HepG2 (cell line): ENCODE data around the gene R3HCC1L. TPM values are rescaled to one million over a fixed set of nuclear protein-coding genes. Genes with fewer than 3 reads are reported as not detected.
A peak's percentile ranks its signal among the peaks of the same experiment; 100 is the strongest.

Experiments used
- AGO2 ChIP-seq: fragments of 200-400 bp; formaldehyde crosslinking; optimal IDR thresholded peaks from 2 replicates; pipeline ENCODE3; 2017; ENCODE audit warnings: mild to moderate bottlenecking, low read depth, low read length, moderate library complexity
- BRD4 ChIP-seq: sonication (generic); formaldehyde crosslinking; IDR thresholded peaks from 2 replicates; pipeline ENCODE4 v1.4.0; 2020; ENCODE audit warnings: missing genetic modification reagents
- DPF2 ChIP-seq: sonication (generic); formaldehyde crosslinking; IDR thresholded peaks from 2 replicates; pipeline ENCODE4 v1.4.0; 2020; ENCODE audit warnings: mild to moderate bottlenecking, low read depth, missing genetic modification reagents, borderline replicate concordance
- GABPA ChIP-seq, 2 experiments: IDR thresholded peaks; 2 replicates each; pipeline ENCODE4 v1.6.1; 2011 to 2016; ENCODE audit warnings: low read depth in 2 of 2, low read length in 1 of 2, missing biosample characterization in 1 of 2, missing genetic modification characterization in 1 of 2
- HNF4G ChIP-seq, 2 experiments: sonication (generic) in 1 of 2; formaldehyde crosslinking in 1 of 2; IDR thresholded peaks; 2 replicates each; pipeline versions ENCODE4 v1.4.0 to v1.6.1; 2011 to 2020; ENCODE audit warnings: borderline replicate concordance in 2 of 2, low read depth in 2 of 2, mild to moderate bottlenecking in 2 of 2, low read length in 1 of 2, missing genetic modification reagents in 1 of 2, moderate library complexity in 1 of 2
- KDM6A ChIP-seq: IDR thresholded peaks from 2 replicates; pipeline ENCODE4 v1.6.1; 2016; ENCODE audit warnings: low read depth
- MBNL3 ChIP-seq: fragments of 250-450 bp; sonication (Bioruptor Pico); conservative IDR thresholded peaks from 2 replicates; pipeline ENCODE4 v1.8.0; 2022; ENCODE audit warnings: mild to moderate bottlenecking, inconsistent platforms
- NFYB ChIP-seq: sonication (generic); formaldehyde crosslinking; IDR thresholded peaks from 2 replicates; pipeline ENCODE4 v1.4.0; 2020; ENCODE audit warnings: missing genetic modification reagents
- NR2F1 ChIP-seq, 2 experiments: fragments of 450-650 bp in 1 of 2; formaldehyde crosslinking in 1 of 2; IDR thresholded peaks; 2 replicates each; pipeline versions ENCODE4 v1.5.0 to v1.6.1; 2016 to 2020; ENCODE audit warnings: mild to moderate bottlenecking in 1 of 2, missing compliant biosample characterization in 1 of 2, missing genetic modification reagents in 1 of 2, moderate library complexity in 1 of 2
- SIN3A ChIP-seq: IDR thresholded peaks from 2 replicates; pipeline ENCODE4 v1.6.1; 2011; ENCODE audit warnings: low read depth, mild to moderate bottlenecking, control low read depth, low read length, borderline replicate concordance
- UBTF ChIP-seq: sonication (generic); formaldehyde crosslinking; IDR thresholded peaks from 2 replicates; pipeline ENCODE4 v1.4.0; 2020; ENCODE audit warnings: mild to moderate bottlenecking, missing genetic modification reagents
- ZBTB44 ChIP-seq: sonication (generic); formaldehyde crosslinking; IDR thresholded peaks from 2 replicates; pipeline ENCODE4 v1.4.0; 2020; ENCODE audit warnings: missing genetic modification reagents
- ZNF17 ChIP-seq: sonication (generic); formaldehyde crosslinking; IDR thresholded peaks from 2 replicates; pipeline ENCODE4 v1.5.0; 2020; ENCODE audit warnings: mild to moderate bottlenecking, missing genetic modification reagents
- ZNF382 ChIP-seq: sonication (generic); formaldehyde crosslinking; IDR thresholded peaks from 2 replicates; pipeline ENCODE4 v1.5.0; 2020; ENCODE audit warnings: missing genetic modification reagents, mild to moderate bottlenecking, borderline replicate concordance
- ZNF639 ChIP-seq: conservative IDR thresholded peaks from 2 replicates; pipeline ENCODE4 v1.6.1; 2018; ENCODE audit warnings: missing genetic modification reagents
- ZNF720 ChIP-seq: sonication (generic); formaldehyde crosslinking; IDR thresholded peaks from 2 replicates; pipeline ENCODE4 v1.4.0; 2020; ENCODE audit warnings: missing genetic modification reagents
- ZNF790 ChIP-seq: sonication (generic); formaldehyde crosslinking; IDR thresholded peaks from 2 replicates; pipeline ENCODE4 v1.8.0; 2022; ENCODE audit warnings: missing genetic modification reagents, mild to moderate bottlenecking, borderline replicate concordance
- polyA plus RNA-seq, 8 experiments: library from polyadenylated mRNA; depleted of rRNA in 3 of 8; stranded (reverse) in 7 of 8; unstranded in 1 of 8; fragments of >200 nt; fragmentation: Illumina TruSeq in 4 of 8; extraction: Trizol in 4 of 8; gene quantifications; 2 replicates each; pipeline versions ENCODE4 v1.2.1 to v1.2.3, GENCODE V29; 2011 to 2016; ENCODE audit warnings: low read depth in 4 of 8, missing spikeins in 1 of 8, mixed read lengths in 1 of 8; ENCODE audit not compliant: insufficient read depth in 1 of 8
- total RNA-seq, 5 experiments: library from RNA; depleted of rRNA; stranded (reverse); fragments of >200 nt; fragmentation: Illumina TruSeq; extraction: Trizol; gene quantifications; 2 replicates each; pipeline ENCODE4 v1.2.3, GENCODE V29; 2016; ENCODE audit warnings: low read depth in 1 of 5
- TF ChIP-seq, protein P1 (sequence below): sonication (generic); formaldehyde crosslinking; conservative IDR thresholded peaks from 2 replicates; pipeline ENCODE4 v1.5.0; 2020; ENCODE audit warnings: missing genetic modification reagents
- TF ChIP-seq, protein P2 (sequence below): sonication (generic); formaldehyde crosslinking; IDR thresholded peaks from 2 replicates; pipeline ENCODE4 v1.5.1; 2020; ENCODE audit warnings: missing genetic modification reagents, mild to moderate bottlenecking, borderline replicate concordance

The R3HCC1L gene
- total and polyA plus RNA-seq, 2 of the 13 experiments (the other 11 are each of a cell fraction or from before 2014, with no cell fraction given): 6.5 to 12.2 TPM

DNA sequence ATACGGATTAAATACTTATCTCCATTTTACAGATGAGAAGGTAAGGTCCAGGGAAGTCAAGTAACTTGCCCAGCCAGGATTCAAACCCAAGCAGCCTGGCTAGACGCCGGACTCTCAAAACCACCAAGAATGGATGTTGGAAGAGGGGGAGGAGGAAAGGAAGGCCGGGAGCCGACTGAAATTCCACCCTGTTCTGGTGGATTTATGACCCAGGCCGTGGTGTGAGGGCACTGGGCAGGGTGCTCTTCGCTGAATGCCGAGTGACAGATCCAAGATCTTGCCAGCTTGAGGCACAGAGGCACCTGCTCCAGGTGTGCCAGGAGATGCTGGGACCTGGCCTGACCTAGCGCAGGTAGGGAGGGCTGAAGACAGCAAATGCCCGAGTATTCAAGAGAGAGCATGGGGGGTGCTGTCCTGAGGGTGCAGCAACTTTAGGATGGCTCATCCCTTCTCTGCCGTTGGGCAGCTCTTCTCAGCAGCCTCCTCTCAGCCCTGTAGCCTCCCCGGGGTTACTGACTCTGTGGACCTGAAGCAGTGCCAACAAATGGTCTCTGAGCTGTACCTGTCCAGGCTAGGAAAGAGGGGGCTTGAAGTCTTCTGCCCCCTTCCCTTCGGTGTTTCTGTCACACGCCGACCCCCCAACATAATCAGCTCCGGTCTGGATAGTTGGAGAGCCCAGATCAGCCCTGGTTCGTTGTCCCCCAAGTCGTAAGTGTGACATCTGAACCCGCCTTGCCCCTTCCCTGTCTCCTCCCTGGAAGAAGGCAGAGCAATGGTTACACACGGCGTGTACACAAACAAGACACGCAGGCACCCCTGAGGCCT lies 132.8 kb downstream of the R3HCC1L start (continued):
- TF ChIP-seq SIN3A: no peak
- no peak for TF ChIP-seq UBTF
- TF ChIP-seq KDM6A (CRISPR knock-in tag): no peak
- TF ChIP-seq NFYB (CRISPR knock-in tag): no peak
- no peak for TF ChIP-seq BRD4 (CRISPR knock-in tag)
- TF ChIP-seq ZNF790 (CRISPR knock-in tag): no peak
- TF ChIP-seq AGO2: no peak
- TF ChIP-seq GABPA (IDR thresholded peaks at IDR 0.05; ENCODE audit: low read depth, low read length): no peak
- no peak for TF ChIP-seq GABPA (CRISPR knock-in tag; IDR thresholded peaks at IDR 0.05; ENCODE audit: low read depth)
- no peak for TF ChIP-seq ZNF17 (CRISPR knock-in tag)
- TF ChIP-seq ZNF639 (CRISPR knock-in tag): no peak
- TF ChIP-seq, protein P1, sequence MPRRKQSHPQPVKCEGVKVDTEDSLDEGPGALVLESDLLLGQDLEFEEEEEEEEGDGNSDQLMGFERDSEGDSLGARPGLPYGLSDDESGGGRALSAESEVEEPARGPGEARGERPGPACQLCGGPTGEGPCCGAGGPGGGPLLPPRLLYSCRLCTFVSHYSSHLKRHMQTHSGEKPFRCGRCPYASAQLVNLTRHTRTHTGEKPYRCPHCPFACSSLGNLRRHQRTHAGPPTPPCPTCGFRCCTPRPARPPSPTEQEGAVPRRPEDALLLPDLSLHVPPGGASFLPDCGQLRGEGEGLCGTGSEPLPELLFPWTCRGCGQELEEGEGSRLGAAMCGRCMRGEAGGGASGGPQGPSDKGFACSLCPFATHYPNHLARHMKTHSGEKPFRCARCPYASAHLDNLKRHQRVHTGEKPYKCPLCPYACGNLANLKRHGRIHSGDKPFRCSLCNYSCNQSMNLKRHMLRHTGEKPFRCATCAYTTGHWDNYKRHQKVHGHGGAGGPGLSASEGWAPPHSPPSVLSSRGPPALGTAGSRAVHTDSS (CRISPR knock-in tag): no peak
- TF ChIP-seq NR2F1 (CRISPR knock-in tag; IDR thresholded peaks at IDR 0.05): no peak
- no peak for TF ChIP-seq DPF2 (CRISPR knock-in tag)
- TF ChIP-seq HNF4G (IDR thresholded peaks at IDR 0.05; ENCODE audit: borderline replicate concordance, low read depth, low read length): no peak
- TF ChIP-seq HNF4G (CRISPR knock-in tag; IDR thresholded peaks at IDR 0.05; ENCODE audit: borderline replicate concordance, low read depth): no peak
- TF ChIP-seq ZNF720: no peak
- no peak for TF ChIP-seq MBNL3 (CRISPR knock-in tag)
- TF ChIP-seq, protein P2, sequence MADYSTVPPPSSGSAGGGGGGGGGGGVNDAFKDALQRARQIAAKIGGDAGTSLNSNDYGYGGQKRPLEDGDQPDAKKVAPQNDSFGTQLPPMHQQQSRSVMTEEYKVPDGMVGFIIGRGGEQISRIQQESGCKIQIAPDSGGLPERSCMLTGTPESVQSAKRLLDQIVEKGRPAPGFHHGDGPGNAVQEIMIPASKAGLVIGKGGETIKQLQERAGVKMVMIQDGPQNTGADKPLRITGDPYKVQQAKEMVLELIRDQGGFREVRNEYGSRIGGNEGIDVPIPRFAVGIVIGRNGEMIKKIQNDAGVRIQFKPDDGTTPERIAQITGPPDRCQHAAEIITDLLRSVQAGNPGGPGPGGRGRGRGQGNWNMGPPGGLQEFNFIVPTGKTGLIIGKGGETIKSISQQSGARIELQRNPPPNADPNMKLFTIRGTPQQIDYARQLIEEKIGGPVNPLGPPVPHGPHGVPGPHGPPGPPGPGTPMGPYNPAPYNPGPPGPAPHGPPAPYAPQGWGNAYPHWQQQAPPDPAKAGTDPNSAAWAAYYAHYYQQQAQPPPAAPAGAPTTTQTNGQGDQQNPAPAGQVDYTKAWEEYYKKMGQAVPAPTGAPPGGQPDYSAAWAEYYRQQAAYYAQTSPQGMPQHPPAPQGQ (CRISPR knock-in tag): 0 out of 2 replicates have a peak, but pooled peaks have one; percentile 72
- TF ChIP-seq ZBTB44 (CRISPR knock-in tag): no peak
- no peak for TF ChIP-seq ZNF382
